Prostate gland (tissue), 2 donors: ENCODE measurements around the gene MTMR4. TPM values are rescaled to one million over a fixed set of nuclear protein-coding genes. Genes with fewer than 3 reads are reported as not detected.

Experiments
- DNase-seq: peaks from one replicate; pipeline ENCODE4 v3.0.0-alpha.2; 2019; ENCODE audit warnings: low spot score
- H3K27ac ChIP-seq, 2 donors: fragments of 200-600 bp; sonication (generic); 2 replicates each; pipeline ENCODE4 v1.5.1; 2017 to 2019
- H3K27me3 ChIP-seq: fragments of 200-600 bp; sonication (generic); replicated peaks from 2 replicates; pipeline ENCODE4 v1.5.1; 2019; ENCODE audit not compliant: insufficient read depth
- H3K36me3 ChIP-seq, 2 donors: fragments of 200-600 bp; sonication (generic); 1 replicate in 1 of 2; 2 replicates in 1 of 2; pipeline versions ENCODE4 v1.5.1 to v1.8.1; 2017 to 2019
- H3K4me1 ChIP-seq: fragments of 200-600 bp; sonication (generic); replicated peaks from 2 replicates; pipeline ENCODE4 v1.5.1; 2019
- H3K4me3 ChIP-seq, 2 donors: fragments of 200-600 bp; sonication (generic); 2 replicates each; pipeline ENCODE4 v1.5.1; 2017 to 2019
- H3K9me3 ChIP-seq: fragments of 200-600 bp; sonication (generic); 2 replicates; pipeline ENCODE4 v1.5.1; 2017
- POLR2A ChIP-seq: fragments of 450-650 bp; IDR thresholded peaks from one replicate; pipeline ENCODE4 v1.6.1; 2016; ENCODE audit warnings: antibody characterized with exemption, mild to moderate bottlenecking
- POLR2AphosphoS5 ChIP-seq: sonication (generic); formaldehyde crosslinking; IDR thresholded peaks from one replicate; pipeline ENCODE4 v1.6.1; 2017; ENCODE audit warnings: antibody characterized with exemption
- WGBS: methylation state at CpG from one replicate; pipeline ENCODE4 v1.1.5; 2018; 5-methylcytosine and 5-hydroxymethylcytosine counted together
- intact Hi-C: fragments of 100-400 bp; cut with DNase I; formaldehyde crosslinking; loops from one replicate; pipeline ENCODE4 v1.14.2; 2022
- total RNA-seq, 2 donors: library from RNA; depleted of rRNA; stranded (reverse); fragments of >200 nt; gene quantifications; one replicate each; pipeline ENCODE4 v1.1.0, GENCODE V29; 2016
- TF ChIP-seq, protein P1 (sequence below), 4 experiments: fragments of 200-600 bp in 2 of 4; fragments of 450-650 bp in 2 of 4; sonication (generic) in 2 of 4; IDR thresholded peaks; 1 replicate in 3 of 4; 2 replicates in 1 of 4; pipeline ENCODE4 v1.5.1; 2016 to 2019; ENCODE audit warnings: antibody characterized with exemption in 4 of 4, mild to moderate bottlenecking in 2 of 4, moderate library complexity in 2 of 4

Gene MTMR4
- total RNA-seq, 2 donors from 2014 or later, result 50.7 to 179 TPM

- Histone ChIP-seq H3K4me1 (no peaks in the 10 kb centered on the region), H3K4me3 (no peak overlapping the region), H3K27ac (no peak overlapping the region), H3K36me3 (no peaks in the 10 kb centered on the region), H3K9me3 (no peaks in the 10 kb centered on the region), H3K27me3 (no peaks in the 10 kb centered on the region)
- intact Hi-C loops, result loop anchor here (10.0 kb wide), 1 partner anchor 49 kb away; no protein-coding TSS in a partner anchor
- 81% methylated on average over 2 of the region's 2 CpGs for WGBS
- TF ChIP-seq, protein P1, sequence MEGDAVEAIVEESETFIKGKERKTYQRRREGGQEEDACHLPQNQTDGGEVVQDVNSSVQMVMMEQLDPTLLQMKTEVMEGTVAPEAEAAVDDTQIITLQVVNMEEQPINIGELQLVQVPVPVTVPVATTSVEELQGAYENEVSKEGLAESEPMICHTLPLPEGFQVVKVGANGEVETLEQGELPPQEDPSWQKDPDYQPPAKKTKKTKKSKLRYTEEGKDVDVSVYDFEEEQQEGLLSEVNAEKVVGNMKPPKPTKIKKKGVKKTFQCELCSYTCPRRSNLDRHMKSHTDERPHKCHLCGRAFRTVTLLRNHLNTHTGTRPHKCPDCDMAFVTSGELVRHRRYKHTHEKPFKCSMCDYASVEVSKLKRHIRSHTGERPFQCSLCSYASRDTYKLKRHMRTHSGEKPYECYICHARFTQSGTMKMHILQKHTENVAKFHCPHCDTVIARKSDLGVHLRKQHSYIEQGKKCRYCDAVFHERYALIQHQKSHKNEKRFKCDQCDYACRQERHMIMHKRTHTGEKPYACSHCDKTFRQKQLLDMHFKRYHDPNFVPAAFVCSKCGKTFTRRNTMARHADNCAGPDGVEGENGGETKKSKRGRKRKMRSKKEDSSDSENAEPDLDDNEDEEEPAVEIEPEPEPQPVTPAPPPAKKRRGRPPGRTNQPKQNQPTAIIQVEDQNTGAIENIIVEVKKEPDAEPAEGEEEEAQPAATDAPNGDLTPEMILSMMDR (IDR thresholded peaks at IDR 0.05), result no peak
- no peak for DNase-seq
Observed at GRCh38 chr17:58535431-58535830, 21.0 kb upstream of the MTMR4 start.

DNA sequence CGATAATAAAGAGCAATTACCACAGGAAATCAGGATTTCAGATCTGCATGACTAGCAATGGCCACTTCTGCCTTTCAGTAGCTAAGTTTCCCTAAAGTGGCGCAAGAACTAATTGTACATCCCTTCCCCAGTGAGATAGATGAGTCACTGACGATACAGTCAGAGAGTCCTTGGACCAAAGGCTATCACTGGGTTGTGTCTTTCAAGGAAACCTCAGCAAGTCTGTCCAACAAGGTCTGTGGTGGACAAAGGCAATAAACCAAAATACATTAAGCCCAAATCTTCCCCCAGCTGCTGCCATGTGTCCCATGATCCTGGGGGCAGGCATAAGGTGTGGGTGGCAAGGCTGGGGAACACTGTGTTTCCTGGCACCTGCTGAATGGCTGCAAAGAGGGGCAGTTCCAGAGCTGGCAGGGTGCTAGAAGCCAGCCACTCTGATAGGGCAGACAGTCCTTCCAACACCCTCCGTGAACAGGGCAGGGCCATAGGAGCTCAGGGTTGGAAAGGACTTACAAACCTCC lies 20.5 kb upstream of the MTMR4 start:
- Histone ChIP-seq H3K27ac (no peak overlapping the region), H3K36me3 (no peaks in the 10 kb centered on the region), H3K4me1 (no peaks in the 10 kb centered on the region), H3K27me3 (no peaks in the 10 kb centered on the region), H3K9me3 (no peaks in the 10 kb centered on the region), H3K4me3 (no peak overlapping the region)
- no peak for DNase-seq
- intact Hi-C loops, result loop anchor here (10.0 kb wide), 1 partner anchor 50 kb away; no protein-coding TSS in a partner anchor
- 84% methylated on average over 4 of the region's 4 CpGs for WGBS
- TF ChIP-seq POLR2AphosphoS5 (no peak), POLR2A (no peak)
- TF ChIP-seq, protein P1 (IDR thresholded peaks at IDR 0.05), result no peak

GRCh38 chr17:58534331-58534730 lies 19.9 kb upstream of the MTMR4 start:
- H3K27ac ChIP-seq, result no peak overlapping the region
- 74% methylated on average over 3 of the region's 3 CpGs for WGBS
- intact Hi-C loops, result loop anchor here (10.0 kb wide), 1 partner anchor 50 kb away; no protein-coding TSS in a partner anchor

DNA sequence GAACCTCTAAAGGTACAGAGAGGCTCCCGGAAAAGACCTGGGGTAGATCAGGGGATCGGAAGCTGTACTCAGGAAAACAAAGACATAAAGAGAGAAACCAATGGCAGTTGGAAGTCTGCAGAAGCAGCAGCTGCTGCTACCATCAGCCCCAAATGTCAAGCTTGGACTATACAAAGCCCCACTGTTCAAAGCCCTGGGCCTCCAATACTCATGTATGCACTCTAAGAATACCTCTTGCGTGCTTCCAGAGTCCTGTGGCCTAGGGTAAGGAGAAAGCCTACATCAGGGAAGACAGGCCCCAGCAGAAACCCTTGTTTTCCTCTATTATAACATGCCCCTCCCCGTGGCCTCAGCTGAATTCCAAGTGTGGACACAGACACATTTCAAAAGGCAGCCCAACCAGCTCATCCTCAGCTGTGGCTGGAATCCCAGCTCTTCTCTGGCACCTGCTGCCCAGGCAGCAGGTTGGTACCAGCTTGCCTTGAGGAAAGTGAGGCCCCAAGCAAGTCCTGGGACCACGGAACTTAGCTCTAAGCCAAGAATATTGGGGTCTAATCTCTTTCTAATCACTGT lies 19.3 kb upstream of the MTMR4 start:
- Histone ChIP-seq H3K27ac (no peak overlapping the region), H3K4me1 (no peaks in the 10 kb centered on the region), H3K4me3 (no peak overlapping the region), H3K9me3 (no peaks in the 10 kb centered on the region), H3K36me3 (no peaks in the 10 kb centered on the region), H3K27me3 (no peaks in the 10 kb centered on the region)
- TF ChIP-seq POLR2A, result no peak
- TF ChIP-seq, protein P1 (IDR thresholded peaks at IDR 0.05), result no peak
- 85% methylated on average over 5 of the region's 5 CpGs for WGBS
- DNase-seq, result no peak
- intact Hi-C loops, result loop anchor here (10.0 kb wide), 1 partner anchor 51 kb away; no protein-coding TSS in a partner anchor

More at GRCh38 chr17:58534331-58534730, 19.9 kb upstream of the MTMR4 start:
- Histone ChIP-seq H3K9me3 (no peaks in the 10 kb centered on the region), H3K36me3 (no peaks in the 10 kb centered on the region), H3K27me3 (no peaks in the 10 kb centered on the region), H3K4me1 (no peaks in the 10 kb centered on the region), H3K4me3 (no peak overlapping the region)
- TF ChIP-seq POLR2AphosphoS5 (no peak), POLR2A (no peak)
- TF ChIP-seq, protein P1 (IDR thresholded peaks at IDR 0.05), result no peak
- no peak for DNase-seq

GRCh38 chr17:58532555-58532951 lies 18.1 kb upstream of the MTMR4 start:
- no peaks in the 10 kb centered on the region for H3K9me3 ChIP-seq
- 63% methylated on average over 3 of the region's 3 CpGs for WGBS

More at GRCh38 chr17:58532555-58532951, 18.1 kb upstream of the MTMR4 start:
- DNase-seq, result no peak
- TF ChIP-seq POLR2AphosphoS5, result no peak
- TF ChIP-seq, protein P1 (IDR thresholded peaks at IDR 0.05), result no peak
- peak overlapping the region in 1 of 2 donors; percentile 52 for H3K4me3 ChIP-seq
- H3K36me3 ChIP-seq, result no peaks in the 10 kb centered on the region
- intact Hi-C loops, result loop anchor here (10.0 kb wide), 1 partner anchor 52 kb away; no protein-coding TSS in a partner anchor
- H3K27ac ChIP-seq, result no peak overlapping the region
- H3K27me3 ChIP-seq, result no peaks in the 10 kb centered on the region
- H3K4me1 ChIP-seq, result no peaks in the 10 kb centered on the region
